ENCODE data around the gene ANKRD60. TPM values are rescaled to one million over a fixed set of nuclear protein-coding genes. Genes with fewer than 3 reads are reported as not detected.

Gene ANKRD60
- total RNA-seq, 4 donors from 2014 or later: not detected

DNA sequence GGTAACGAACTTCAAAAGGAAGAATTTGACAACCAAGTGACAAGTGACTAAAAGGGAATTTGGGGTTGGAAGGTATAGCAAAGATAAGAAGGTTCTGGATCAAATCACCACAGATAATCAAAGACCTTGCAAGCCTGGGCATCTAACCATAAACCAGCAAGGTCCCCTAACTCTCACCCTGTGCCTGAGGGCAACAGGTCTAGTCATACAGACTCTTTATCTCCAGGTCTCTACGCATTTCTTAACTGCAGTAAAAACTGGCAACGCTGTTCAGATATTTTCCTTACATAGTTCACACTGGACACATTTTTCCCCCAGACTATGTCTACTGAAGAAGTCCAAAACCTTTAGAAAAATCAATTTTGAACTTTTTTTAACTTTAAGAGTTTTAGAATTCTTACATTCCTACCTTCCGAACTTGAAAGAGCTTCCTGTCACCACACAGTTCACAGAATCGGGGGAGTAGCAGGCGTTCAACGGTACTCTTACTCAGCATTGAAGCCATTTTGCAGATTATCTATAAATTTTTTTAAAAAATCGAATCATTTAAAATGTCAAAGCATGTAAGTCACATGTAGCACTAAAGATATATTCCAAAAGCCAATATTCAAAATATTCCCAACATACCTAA is 23.0 kb upstream of the ANKRD60 start:
- TF ChIP-seq POLR2A (IDR thresholded peaks at IDR 0.05): no peak
- TF ChIP-seq, protein P1, sequence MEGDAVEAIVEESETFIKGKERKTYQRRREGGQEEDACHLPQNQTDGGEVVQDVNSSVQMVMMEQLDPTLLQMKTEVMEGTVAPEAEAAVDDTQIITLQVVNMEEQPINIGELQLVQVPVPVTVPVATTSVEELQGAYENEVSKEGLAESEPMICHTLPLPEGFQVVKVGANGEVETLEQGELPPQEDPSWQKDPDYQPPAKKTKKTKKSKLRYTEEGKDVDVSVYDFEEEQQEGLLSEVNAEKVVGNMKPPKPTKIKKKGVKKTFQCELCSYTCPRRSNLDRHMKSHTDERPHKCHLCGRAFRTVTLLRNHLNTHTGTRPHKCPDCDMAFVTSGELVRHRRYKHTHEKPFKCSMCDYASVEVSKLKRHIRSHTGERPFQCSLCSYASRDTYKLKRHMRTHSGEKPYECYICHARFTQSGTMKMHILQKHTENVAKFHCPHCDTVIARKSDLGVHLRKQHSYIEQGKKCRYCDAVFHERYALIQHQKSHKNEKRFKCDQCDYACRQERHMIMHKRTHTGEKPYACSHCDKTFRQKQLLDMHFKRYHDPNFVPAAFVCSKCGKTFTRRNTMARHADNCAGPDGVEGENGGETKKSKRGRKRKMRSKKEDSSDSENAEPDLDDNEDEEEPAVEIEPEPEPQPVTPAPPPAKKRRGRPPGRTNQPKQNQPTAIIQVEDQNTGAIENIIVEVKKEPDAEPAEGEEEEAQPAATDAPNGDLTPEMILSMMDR (IDR thresholded peaks at IDR 0.05): no peak
- intact Hi-C loops (cut with DNase I; ENCODE audit: low total_unique reads): no loop called here
- WGBS, 2 donors: 89 to 91% methylated on average over 8 of the region's 8 CpGs
- DNase-seq (ENCODE audit: low spot score in 2 of 2): no peak
- H3K4me3 ChIP-seq (ENCODE audit: low read depth, poor library complexity, severe bottlenecking): no peak overlapping the region

DNA sequence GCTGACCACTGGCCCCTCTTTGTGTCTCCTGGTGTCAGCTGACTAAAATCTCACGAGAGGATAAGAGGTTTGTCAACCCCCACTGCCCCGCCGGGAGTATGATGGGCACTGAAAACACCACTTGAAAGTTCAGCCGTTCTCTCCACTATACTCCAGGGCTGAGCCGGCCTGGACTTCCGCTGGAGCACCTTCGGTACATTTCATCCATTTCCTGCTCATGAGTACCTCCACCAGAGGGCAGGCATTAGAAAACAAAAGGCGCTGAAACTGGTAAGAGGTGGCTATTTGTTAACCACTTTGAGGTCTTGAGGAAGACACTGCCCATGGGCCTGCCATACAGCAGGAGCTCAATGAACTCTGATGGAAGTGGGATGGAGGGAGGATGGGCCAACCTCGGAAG is 17.9 kb upstream of the ANKRD60 start:
- 80 to 81% methylated on average over 9 of the region's 9 CpGs for WGBS, 2 donors
- no peak overlapping the region for H3K4me3 ChIP-seq (ENCODE audit: low read depth, poor library complexity, severe bottlenecking)
- DNase-seq (ENCODE audit: low spot score in 2 of 2): no peak
- TF ChIP-seq POLR2A (IDR thresholded peaks at IDR 0.05): no peak
- intact Hi-C loops (cut with DNase I; ENCODE audit: low total_unique reads): no loop called here

DNA sequence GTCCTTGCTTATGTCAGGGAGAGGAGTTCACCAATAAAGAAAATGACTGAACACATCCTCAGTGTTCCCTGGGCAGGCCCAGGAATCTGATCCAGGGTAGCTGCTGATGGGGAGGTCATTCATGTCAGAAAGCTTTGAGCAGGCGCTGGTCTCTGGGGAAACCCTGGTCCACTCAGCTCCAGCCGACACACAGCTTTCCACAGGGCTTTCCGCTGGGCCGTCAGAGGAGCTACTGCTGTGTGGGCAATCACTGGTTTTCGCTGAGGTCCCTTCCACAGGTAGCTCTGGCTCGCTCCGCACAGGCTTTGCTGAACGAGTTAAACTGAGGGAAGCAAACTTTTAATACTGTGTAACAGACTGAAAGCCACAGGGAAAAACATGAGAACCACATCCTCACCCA is 17.5 kb upstream of the ANKRD60 start:
- TF ChIP-seq, protein P1 (IDR thresholded peaks at IDR 0.05): no peak
- TF ChIP-seq POLR2A (IDR thresholded peaks at IDR 0.05): no peak
- intact Hi-C loops (cut with DNase I; ENCODE audit: low total_unique reads): no loop called here
- DNase-seq (ENCODE audit: low spot score in 2 of 2): peak in 1 of 2 donors; percentile 46
- 94% methylated on average over 8 of the region's 8 CpGs for WGBS, 2 donors
- H3K4me3 ChIP-seq (ENCODE audit: low read depth, poor library complexity, severe bottlenecking): no peak overlapping the region

DNA sequence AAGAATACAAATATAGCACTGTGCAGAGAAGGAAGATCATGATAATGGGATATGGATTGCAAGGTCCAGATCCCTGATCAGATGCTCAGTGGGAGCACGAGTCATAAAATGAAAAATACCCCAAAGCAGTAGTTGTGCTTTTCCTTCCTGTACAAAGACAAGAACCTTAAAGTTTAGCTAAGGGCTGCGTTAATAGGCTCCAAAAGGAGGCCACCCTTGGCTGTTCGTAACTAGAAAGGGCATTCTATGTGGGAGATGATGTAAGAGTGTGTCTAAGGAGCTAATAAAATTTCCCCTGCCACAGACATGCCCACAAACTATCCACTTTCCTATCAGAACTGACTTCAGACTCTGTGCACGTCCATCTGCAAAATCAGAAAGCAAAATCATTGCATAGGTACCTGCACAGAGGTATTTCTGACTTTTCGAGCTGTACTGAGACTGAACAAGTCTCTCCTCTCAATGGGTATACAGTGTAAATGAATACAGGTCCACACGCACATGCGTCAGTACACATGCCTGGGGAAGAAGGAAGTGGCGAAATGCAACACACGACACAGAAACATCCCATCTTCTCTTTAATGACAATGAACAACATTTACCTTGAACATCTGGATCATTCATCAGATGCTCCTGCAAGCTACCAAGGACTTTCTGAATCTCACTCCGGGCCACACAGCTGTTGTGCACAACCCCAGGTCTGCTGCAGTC is 16.9 kb upstream of the ANKRD60 start:
- intact Hi-C loops (cut with DNase I; ENCODE audit: low total_unique reads): no loop called here
- TF ChIP-seq POLR2A (IDR thresholded peaks at IDR 0.05): no peak
- TF ChIP-seq, protein P1 (IDR thresholded peaks at IDR 0.05): no peak
- 90 to 95% methylated on average over 10 of the region's 10 CpGs for WGBS, 2 donors
- no peak for DNase-seq (ENCODE audit: low spot score in 2 of 2)
- no peak overlapping the region for H3K4me3 ChIP-seq (ENCODE audit: low read depth, poor library complexity, severe bottlenecking)

DNA sequence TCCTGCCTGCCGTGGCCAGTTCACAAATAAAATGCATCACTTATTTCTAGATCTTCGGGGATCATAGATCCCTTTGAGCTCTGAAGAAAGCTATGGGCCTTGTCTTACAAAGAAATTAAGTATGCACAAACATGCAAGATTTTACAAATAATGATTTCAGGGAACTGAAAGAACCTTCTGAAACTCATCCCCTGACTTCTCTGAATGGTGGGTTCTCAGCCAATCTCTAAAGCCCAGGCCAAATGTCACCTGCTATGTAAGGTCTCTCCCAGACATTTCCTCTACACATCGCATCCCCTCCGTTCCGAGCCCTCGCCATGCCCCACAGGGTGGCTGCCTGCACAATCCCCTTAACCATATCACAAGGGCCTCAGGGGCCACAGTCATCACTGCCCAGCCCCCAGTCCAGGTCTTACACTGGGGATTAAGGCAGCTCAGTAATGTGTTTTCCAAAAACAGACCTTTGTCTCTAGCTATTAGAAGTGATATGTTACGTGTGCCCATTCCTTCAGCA is 16.1 kb upstream of the ANKRD60 start:
- WGBS, 2 donors: 89 to 93% methylated on average over 7 of the region's 7 CpGs

More for the DNA sequence above, 16.1 kb upstream of the ANKRD60 start:
- TF ChIP-seq, protein P1 (IDR thresholded peaks at IDR 0.05): no peak
- TF ChIP-seq POLR2A (IDR thresholded peaks at IDR 0.05): no peak
- H3K4me3 ChIP-seq (ENCODE audit: low read depth, poor library complexity, severe bottlenecking): no peak overlapping the region
- intact Hi-C loops (cut with DNase I; ENCODE audit: low total_unique reads): no loop called here
- DNase-seq (ENCODE audit: low spot score in 2 of 2): peak in 1 of 2 donors; percentile 72

Data from lower leg skin (tissue), 4 donors.